Measurements from ENCODE around the gene AVPR2.

Gene AVPR2

DNA sequence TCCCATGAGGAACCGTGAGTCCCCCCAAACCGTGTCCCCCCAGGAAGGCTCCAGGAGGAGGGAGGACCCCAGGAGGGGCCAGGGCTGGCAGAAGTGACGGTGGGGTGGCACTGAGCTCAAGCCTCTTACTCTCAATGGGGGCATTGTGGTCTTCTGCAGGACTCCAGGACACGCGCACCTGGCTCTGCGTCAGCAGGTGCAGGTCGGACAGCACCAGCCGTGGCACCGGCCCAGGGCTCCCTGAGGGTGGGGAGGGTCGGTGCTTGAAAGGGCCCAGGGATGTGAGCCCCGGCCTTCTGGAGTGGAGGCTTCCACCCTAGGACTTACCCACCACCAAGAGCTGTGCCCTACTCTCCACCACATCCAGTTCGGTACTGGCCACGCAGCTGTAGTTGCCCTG is 36.8 kb upstream of the AVPR2 start:
- no peaks in the 10 kb centered on the region for H3K27me3 Mint-ChIP-seq
- no peaks in the 10 kb centered on the region for H3K4me1 Mint-ChIP-seq (ENCODE audit: low read depth)
- no peaks in the 10 kb centered on the region for H3K9me3 Mint-ChIP-seq
- H3K36me3 Mint-ChIP-seq (ENCODE audit: low read depth), result no peaks in the 10 kb centered on the region
- H3K27ac Mint-ChIP-seq, result no peak overlapping the region
- no peak overlapping the region for H3K4me3 Mint-ChIP-seq

GRCh38 chrX:153868576-153869472 is 35.6 kb upstream of the AVPR2 start:
- H3K27ac Mint-ChIP-seq, result no peak overlapping the region
- H3K36me3 Mint-ChIP-seq (ENCODE audit: low read depth), result no peaks in the 10 kb centered on the region
- H3K4me1 Mint-ChIP-seq (ENCODE audit: low read depth), result no peaks in the 10 kb centered on the region
- no peaks in the 10 kb centered on the region for H3K27me3 Mint-ChIP-seq
- no peaks in the 10 kb centered on the region for H3K9me3 Mint-ChIP-seq
- no peak overlapping the region for H3K4me3 Mint-ChIP-seq

GRCh38 chrX:153869473-153870287 is 34.8 kb upstream of the AVPR2 start:
- Mint-ChIP-seq H3K27me3 (no peaks in the 10 kb centered on the region), H3K4me3 (no peak overlapping the region), H3K9me3 (no peaks in the 10 kb centered on the region), H3K4me1 (ENCODE audit: low read depth) (no peaks in the 10 kb centered on the region), H3K36me3 (ENCODE audit: low read depth) (no peaks in the 10 kb centered on the region), H3K27ac (no peak overlapping the region)

DNA sequence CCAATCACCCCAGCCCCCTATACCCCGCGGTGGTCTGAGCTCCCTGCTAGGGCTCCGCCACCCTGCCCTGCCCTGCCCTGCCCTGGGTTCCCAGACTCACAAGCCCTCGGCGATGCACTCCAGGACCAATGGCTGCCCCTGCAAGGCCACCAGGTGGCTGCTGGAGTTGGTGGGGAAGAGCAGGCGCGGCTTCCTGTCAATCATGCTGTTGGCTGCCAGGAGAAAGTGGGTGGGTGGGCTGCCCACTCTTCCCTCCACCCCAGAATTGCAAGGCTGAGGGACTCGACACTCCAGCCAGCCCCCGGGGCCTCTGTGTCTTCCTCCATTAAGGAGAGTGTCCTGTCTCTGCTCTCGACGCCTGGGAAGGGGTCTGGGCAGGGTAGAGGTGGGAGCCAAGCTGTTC is 34.2 kb upstream of the AVPR2 start:
- Mint-ChIP-seq H3K4me3 (no peak overlapping the region), H3K9me3 (no peaks in the 10 kb centered on the region), H3K27me3 (no peaks in the 10 kb centered on the region), H3K27ac (no peak overlapping the region), H3K36me3 (ENCODE audit: low read depth) (no peaks in the 10 kb centered on the region), H3K4me1 (ENCODE audit: low read depth) (no peaks in the 10 kb centered on the region)

- Mint-ChIP-seq H3K4me3 (no peak overlapping the region), H3K9me3 (no peaks in the 10 kb centered on the region), H3K27ac (no peak overlapping the region), H3K4me1 (ENCODE audit: low read depth) (no peaks in the 10 kb centered on the region), H3K36me3 (ENCODE audit: low read depth) (no peaks in the 10 kb centered on the region), H3K27me3 (no peaks in the 10 kb centered on the region)
Observed at GRCh38 chrX:153870791-153871360, 33.6 kb upstream of the AVPR2 start.

DNA sequence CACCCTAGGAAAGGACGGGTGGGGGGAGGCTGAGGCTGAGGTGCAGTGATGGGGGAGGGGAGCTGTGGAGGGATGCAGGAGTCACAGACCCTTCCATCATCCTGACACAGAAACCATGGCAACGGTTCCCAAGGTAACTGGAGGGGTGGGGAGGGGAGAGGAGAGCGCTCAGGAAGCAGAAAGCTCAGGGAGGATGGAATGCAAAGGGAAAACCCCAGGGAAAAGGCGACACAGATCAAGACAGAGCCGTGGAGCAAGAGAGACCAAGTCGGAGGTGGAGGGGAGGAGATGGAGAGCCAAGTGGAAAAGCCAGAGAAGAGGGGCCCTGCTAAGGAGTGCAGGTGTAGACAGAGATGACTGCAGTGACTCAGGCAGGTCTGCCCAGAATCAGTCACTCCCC is 33.0 kb upstream of the AVPR2 start:
- H3K4me1 Mint-ChIP-seq (ENCODE audit: low read depth), result no peaks in the 10 kb centered on the region
- H3K27ac Mint-ChIP-seq, result no peak overlapping the region
- H3K27me3 Mint-ChIP-seq, result peaks cover 5% of the 10 kb centered on the region
- no peak overlapping the region for H3K4me3 Mint-ChIP-seq
- H3K9me3 Mint-ChIP-seq, result no peaks in the 10 kb centered on the region
- H3K36me3 Mint-ChIP-seq (ENCODE audit: low read depth), result no peaks in the 10 kb centered on the region

DNA sequence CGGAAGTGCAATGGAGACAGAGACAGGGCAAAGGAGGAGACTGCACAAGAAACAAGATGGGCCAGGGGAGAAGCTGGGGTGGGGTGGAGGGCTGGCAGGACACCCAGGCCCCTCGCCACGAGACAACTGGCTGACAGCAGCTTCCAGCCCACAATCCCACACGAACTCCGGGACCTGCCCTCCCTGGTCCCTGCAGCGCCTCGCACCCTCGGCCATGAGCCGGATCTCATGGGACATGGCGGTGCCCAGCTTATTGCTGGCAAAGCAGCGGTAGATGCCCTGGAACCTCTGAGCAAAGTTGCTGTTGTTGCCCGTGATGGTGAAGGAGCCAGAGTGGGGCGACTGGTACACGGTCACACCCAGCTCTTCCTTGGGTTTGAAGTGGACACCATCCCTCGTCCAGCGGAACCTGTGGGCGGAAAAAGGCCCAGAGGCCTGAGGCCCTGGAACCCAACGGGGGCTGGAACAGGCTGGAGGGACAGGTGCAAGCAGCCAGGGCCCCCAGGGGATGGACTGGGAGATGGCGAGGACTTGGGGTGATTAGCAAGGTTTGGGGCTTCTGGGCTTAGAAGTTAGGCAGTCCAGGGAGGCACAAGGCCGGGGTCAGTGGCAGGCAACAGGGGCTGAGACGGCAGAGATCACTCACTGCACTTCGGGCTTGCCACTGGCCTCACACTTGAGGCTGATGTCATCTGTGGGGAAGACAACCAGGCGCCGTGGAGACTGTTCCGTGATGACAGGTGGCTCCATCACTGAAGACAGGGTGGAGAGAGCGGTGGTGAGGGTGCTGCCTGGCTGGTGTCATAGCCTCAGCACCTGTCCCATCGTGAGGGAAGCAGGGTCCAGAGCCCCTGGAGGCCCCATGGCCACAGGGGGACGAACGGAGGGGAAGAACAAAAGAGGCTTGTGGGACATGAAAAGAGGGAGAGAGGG is 32.3 kb upstream of the AVPR2 start:
- no peaks in the 10 kb centered on the region for H3K36me3 Mint-ChIP-seq (ENCODE audit: low read depth)
- no peak overlapping the region for H3K4me3 Mint-ChIP-seq
- no peaks in the 10 kb centered on the region for H3K9me3 Mint-ChIP-seq
- H3K27me3 Mint-ChIP-seq, result peaks cover 5% of the 10 kb centered on the region
- no peak overlapping the region for H3K27ac Mint-ChIP-seq
- no peaks in the 10 kb centered on the region for H3K4me1 Mint-ChIP-seq (ENCODE audit: low read depth)

DNA sequence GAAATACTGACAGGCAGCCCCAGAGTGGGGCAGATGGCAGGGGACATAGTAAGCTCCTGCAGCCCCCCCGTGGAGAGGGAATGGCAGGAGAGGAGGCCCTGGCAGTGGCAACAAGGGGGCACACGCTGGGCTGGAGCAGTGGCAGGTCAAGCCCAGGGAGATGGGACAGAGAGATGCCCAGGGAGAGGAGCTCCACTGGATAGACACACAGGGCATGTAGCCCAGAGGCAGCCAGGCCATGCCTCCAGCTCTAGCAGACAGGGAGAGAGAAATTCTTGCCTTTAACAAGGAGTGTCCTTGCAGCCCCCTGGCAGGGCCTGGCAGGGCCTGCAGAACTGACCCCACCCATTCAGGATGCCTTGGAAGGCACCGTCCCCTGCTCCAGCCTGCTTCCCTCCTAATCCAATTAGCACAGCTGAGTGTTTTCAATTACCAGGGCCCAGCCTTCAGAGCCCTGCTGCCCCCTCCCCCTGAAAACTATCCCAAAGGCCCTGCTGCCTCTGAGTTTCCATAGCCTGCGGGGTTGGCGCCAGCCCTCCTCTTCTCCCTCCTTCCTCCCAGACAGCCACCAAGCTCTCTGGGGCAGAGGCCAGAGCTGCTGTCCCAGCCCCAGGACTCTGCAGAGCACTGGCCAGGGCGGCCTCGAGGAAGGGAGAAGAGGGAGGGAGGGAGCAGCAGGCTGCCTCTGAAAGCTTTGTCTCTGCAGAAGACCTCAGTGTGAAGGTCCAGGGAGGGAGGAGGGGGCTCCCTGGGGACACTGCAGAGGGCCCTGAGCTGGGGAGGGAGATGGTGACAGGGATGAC is 31.0 kb upstream of the AVPR2 start:
- Mint-ChIP-seq H3K27me3 (peaks cover 9% of the 10 kb centered on the region), H3K9me3 (no peaks in the 10 kb centered on the region), H3K36me3 (ENCODE audit: low read depth) (no peaks in the 10 kb centered on the region), H3K4me3 (no peak overlapping the region), H3K27ac (no peak overlapping the region), H3K4me1 (ENCODE audit: low read depth) (peaks cover 8% of the 10 kb centered on the region)

- H3K27ac Mint-ChIP-seq, result no peak overlapping the region
- peaks cover 13% of the 10 kb centered on the region for H3K4me1 Mint-ChIP-seq (ENCODE audit: low read depth)
- no peak overlapping the region for H3K4me3 Mint-ChIP-seq
- peaks cover 11% of the 10 kb centered on the region for H3K27me3 Mint-ChIP-seq
- no peaks in the 10 kb centered on the region for H3K36me3 Mint-ChIP-seq (ENCODE audit: low read depth)
- H3K9me3 Mint-ChIP-seq, result no peaks in the 10 kb centered on the region
Observed at GRCh38 chrX:153874085-153874365, 30.4 kb upstream of the AVPR2 start.

DNA sequence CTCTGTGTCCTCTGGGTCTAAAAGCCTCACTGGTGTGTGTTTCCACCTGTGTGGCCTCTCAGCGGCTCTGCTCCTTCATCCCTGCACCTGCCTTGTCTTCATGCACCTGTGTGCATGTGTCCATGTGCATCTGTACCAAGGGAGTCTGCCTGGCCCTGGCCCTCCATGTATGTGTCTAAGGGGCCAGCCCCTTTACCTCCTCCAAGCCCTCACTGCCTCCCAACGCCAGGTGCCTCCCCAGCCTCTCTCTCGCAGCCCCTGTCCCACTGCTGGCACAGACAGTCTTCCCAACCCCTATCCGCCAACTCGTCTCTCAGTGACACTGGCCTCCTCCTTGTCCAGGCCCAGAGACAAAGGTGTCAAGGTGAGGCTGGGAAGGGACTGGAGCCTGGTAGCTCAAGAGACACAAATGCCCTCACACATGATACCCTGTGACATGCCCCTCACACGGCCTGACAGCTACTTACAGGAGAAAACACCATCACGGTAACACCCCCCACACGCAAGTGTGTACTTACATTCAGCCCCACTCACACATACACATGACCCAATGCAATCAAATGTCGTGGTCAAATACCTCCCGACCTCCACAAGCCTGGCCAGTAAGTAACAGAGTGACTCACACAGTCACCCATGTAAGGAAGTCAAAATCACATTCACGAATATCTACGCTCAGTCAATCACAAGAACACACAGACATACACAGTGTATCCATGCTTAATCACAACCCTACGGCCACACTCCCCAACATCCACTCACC is 29.9 kb upstream of the AVPR2 start:
- Mint-ChIP-seq H3K27ac (no peak overlapping the region), H3K27me3 (peaks cover 13% of the 10 kb centered on the region), H3K4me3 (no peak overlapping the region), H3K9me3 (no peaks in the 10 kb centered on the region), H3K36me3 (ENCODE audit: low read depth) (no peaks in the 10 kb centered on the region), H3K4me1 (ENCODE audit: low read depth) (peaks cover 18% of the 10 kb centered on the region)

- no peaks in the 10 kb centered on the region for H3K9me3 Mint-ChIP-seq
- peaks cover 18% of the 10 kb centered on the region for H3K4me1 Mint-ChIP-seq (ENCODE audit: low read depth)
- H3K36me3 Mint-ChIP-seq (ENCODE audit: low read depth), result no peaks in the 10 kb centered on the region
- no peak overlapping the region for H3K27ac Mint-ChIP-seq
- H3K27me3 Mint-ChIP-seq, result peaks cover 13% of the 10 kb centered on the region
- H3K4me3 Mint-ChIP-seq, result no peak overlapping the region
Observed at GRCh38 chrX:153875391-153876111, 28.9 kb upstream of the AVPR2 start.

DNA sequence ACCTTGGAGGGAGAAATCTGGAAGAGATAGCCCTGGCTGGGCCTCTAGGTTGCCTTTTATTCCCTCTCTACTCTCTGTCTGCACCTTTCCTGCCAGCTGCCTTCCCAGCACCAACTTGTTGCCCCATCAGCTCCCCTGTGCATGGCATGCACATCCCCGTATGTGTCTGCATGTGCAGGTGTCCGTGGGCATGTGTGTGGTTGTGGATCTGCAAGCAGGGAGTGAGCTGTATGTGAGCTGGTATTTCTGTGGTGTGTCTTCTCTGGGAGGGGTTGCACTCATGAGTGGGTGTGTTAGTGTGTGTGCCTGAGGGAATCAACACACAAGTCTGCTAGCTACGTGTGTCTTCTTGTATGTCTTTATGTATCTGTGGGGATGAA is 28.4 kb upstream of the AVPR2 start:
- no peak overlapping the region for H3K27ac Mint-ChIP-seq
- H3K27me3 Mint-ChIP-seq, result peaks cover 13% of the 10 kb centered on the region
- no peak overlapping the region for H3K4me3 Mint-ChIP-seq
- no peaks in the 10 kb centered on the region for H3K36me3 Mint-ChIP-seq (ENCODE audit: low read depth)
- no peaks in the 10 kb centered on the region for H3K9me3 Mint-ChIP-seq
- peaks cover 18% of the 10 kb centered on the region for H3K4me1 Mint-ChIP-seq (ENCODE audit: low read depth)
